ENCODE data around the gene ITLN2. TPM values are rescaled to one million over a fixed set of nuclear protein-coding genes. Genes with fewer than 3 reads are reported as not detected.
"Not testable (repeated sequence)": the region's sequence is repeated elsewhere in the genome, so short reads cannot be mapped to it uniquely, and the experiment has no call there.

The ITLN2 gene
- total RNA-seq, 1 donor: not detected

GRCh38 chr1:160956966-160957365, 2.4 kb upstream of the ITLN2 start:
- no peak for DNase-seq (ENCODE audit: low read depth in 2 of 3, low spot score in 2 of 3)

- DNase-seq (ENCODE audit: low read depth in 2 of 3, low spot score in 2 of 3): no peak
Measured at GRCh38 chr1:160953030-160953429, 1.6 kb downstream of the ITLN2 start.

- DNase-seq (ENCODE audit: low read depth in 2 of 3, low spot score in 2 of 3): no peak
Measured at GRCh38 chr1:160952129-160952510, 2.5 kb downstream of the ITLN2 start.

GRCh38 chr1:160951443-160952128, 3.0 kb downstream of the ITLN2 start:
- peak; percentile 39 to 85 (median 65) for DNase-seq (ENCODE audit: low read depth in 2 of 3, low spot score in 2 of 3)

GRCh38 chr1:160950657-160951056, 4.0 kb downstream of the ITLN2 start:
- no peak for DNase-seq (ENCODE audit: low read depth in 2 of 3, low spot score in 2 of 3)

GRCh38 chr1:160949881-160950280, 4.7 kb downstream of the ITLN2 start:
- no peak for DNase-seq (ENCODE audit: low read depth in 2 of 3, low spot score in 2 of 3)

GRCh38 chr1:160949216-160949880, 5.3 kb downstream of the ITLN2 start:
- peak in 1 of 3 donors; percentile 21 for DNase-seq (ENCODE audit: low read depth in 2 of 3, low spot score in 2 of 3)

- not testable (repeated sequence) for DNase-seq (ENCODE audit: low read depth in 2 of 3, low spot score in 2 of 3)
Measured at GRCh38 chr1:160947174-160947759, 7.3 kb downstream of the ITLN2 start.

- not testable (repeated sequence) for DNase-seq (ENCODE audit: low read depth in 2 of 3, low spot score in 2 of 3)
Measured at GRCh38 chr1:160945881-160946280, 8.7 kb downstream of the ITLN2 start.

GRCh38 chr1:160945079-160945478, 9.5 kb downstream of the ITLN2 start:
- no peak for DNase-seq (ENCODE audit: low read depth in 2 of 3, low spot score in 2 of 3)

- no peak for DNase-seq (ENCODE audit: low read depth in 2 of 3, low spot score in 2 of 3)
Measured at GRCh38 chr1:160942926-160943325, 11.7 kb downstream of the ITLN2 start.

GRCh38 chr1:160936666-160937065, 17.9 kb downstream of the ITLN2 start:
- not testable (repeated sequence) for DNase-seq (ENCODE audit: low read depth in 2 of 3, low spot score in 2 of 3)

GRCh38 chr1:160935527-160936258, 18.9 kb downstream of the ITLN2 start:
- no peak for DNase-seq (ENCODE audit: low read depth in 2 of 3, low spot score in 2 of 3)

- DNase-seq (ENCODE audit: low read depth in 2 of 3, low spot score in 2 of 3): not testable (repeated sequence)
Measured at GRCh38 chr1:160933305-160933704, 21.3 kb downstream of the ITLN2 start.

- no peak for DNase-seq (ENCODE audit: low read depth in 2 of 3, low spot score in 2 of 3)
Measured at GRCh38 chr1:160925652-160926244, 28.9 kb downstream of the ITLN2 start.

- DNase-seq (ENCODE audit: low read depth in 2 of 3, low spot score in 2 of 3): no peak
Measured at GRCh38 chr1:160924791-160925651, 29.6 kb downstream of the ITLN2 start.

GRCh38 chr1:160916666-160917065, 37.9 kb downstream of the ITLN2 start:
- DNase-seq (ENCODE audit: low read depth in 2 of 3, low spot score in 2 of 3): no peak

GRCh38 chr1:160913229-160913628, 41.4 kb downstream of the ITLN2 start:
- DNase-seq (ENCODE audit: low read depth in 2 of 3, low spot score in 2 of 3): not testable (repeated sequence)

- DNase-seq (ENCODE audit: low read depth in 2 of 3, low spot score in 2 of 3): no peak
Measured at GRCh38 chr1:160911925-160912324, 42.7 kb downstream of the ITLN2 start.

- no peak for DNase-seq (ENCODE audit: low read depth in 2 of 3, low spot score in 2 of 3)
Measured at GRCh38 chr1:160911441-160911840, 43.2 kb downstream of the ITLN2 start.
